ENCODE data around the gene ZNF385C. TPM values are rescaled to one million over a fixed set of nuclear protein-coding genes. Genes with fewer than 3 reads are reported as not detected.

ZNF385C gene
- total RNA-seq, 1 donor from 2014 or later, result 2.7 TPM

- no peak for TF ChIP-seq CTCF (IDR thresholded peaks at IDR 0.05; ENCODE audit: unreplicated experiment)
- no peak for DNase-seq (ENCODE audit: low spot score, unreplicated experiment)
- Mint-ChIP-seq H3K4me1 (ENCODE audit: low read depth) (peaks cover 9% of the 10 kb centered on the region), H3K27ac (no peak overlapping the region), H3K4me3 (ENCODE audit: low read depth) (no peak overlapping the region), H3K36me3 (ENCODE audit: insufficient read depth) (peaks cover 11% of the 10 kb centered on the region), H3K27me3 (no peaks in the 10 kb centered on the region), H3K9me3 (ENCODE audit: low read depth) (no peaks in the 10 kb centered on the region)
These were observed 29.1 kb upstream of the ZNF385C start for GRCh38 chr17:42127414-42127813.

- no peak overlapping the region for H3K27ac Mint-ChIP-seq
- H3K4me3 Mint-ChIP-seq (ENCODE audit: low read depth), result no peak overlapping the region
- H3K9me3 Mint-ChIP-seq (ENCODE audit: low read depth), result no peaks in the 10 kb centered on the region
- no peaks in the 10 kb centered on the region for H3K27me3 Mint-ChIP-seq
- TF ChIP-seq CTCF (IDR thresholded peaks at IDR 0.05; ENCODE audit: unreplicated experiment), result no peak
- peaks cover 13% of the 10 kb centered on the region for H3K4me1 Mint-ChIP-seq (ENCODE audit: low read depth)
- DNase-seq (ENCODE audit: low spot score, unreplicated experiment), result no peak
- peaks cover 11% of the 10 kb centered on the region for H3K36me3 Mint-ChIP-seq (ENCODE audit: insufficient read depth)
These were observed 28.6 kb upstream of the ZNF385C start for GRCh38 chr17:42126836-42127235.

DNA sequence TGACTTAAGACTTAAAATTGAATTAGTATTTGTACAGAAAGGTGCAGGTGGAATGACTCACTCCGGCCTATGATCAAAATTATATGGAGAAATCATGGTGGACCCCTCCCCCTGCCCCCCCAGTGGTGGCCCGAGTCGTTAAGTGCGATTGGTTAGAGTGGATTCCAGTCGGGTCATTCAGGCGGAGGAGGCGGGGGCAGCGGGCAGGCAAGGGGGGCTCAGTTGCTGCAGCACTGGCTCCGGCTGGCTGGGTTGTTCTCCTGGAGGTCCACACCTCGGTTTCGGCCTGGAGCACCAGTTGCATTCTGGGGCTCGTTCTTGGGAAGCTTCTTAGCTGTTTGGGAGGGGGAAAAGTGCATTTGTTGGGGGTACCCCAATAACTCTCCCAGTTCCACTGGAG lies 27.3 kb upstream of the ZNF385C start:
- Mint-ChIP-seq H3K9me3 (ENCODE audit: low read depth) (no peaks in the 10 kb centered on the region), H3K27me3 (no peaks in the 10 kb centered on the region), H3K4me3 (ENCODE audit: low read depth) (no peak overlapping the region), H3K27ac (no peak overlapping the region), H3K36me3 (ENCODE audit: insufficient read depth) (peaks cover 9% of the 10 kb centered on the region), H3K4me1 (ENCODE audit: low read depth) (peaks cover 11% of the 10 kb centered on the region)
- DNase-seq (ENCODE audit: low spot score, unreplicated experiment), result no peak
- TF ChIP-seq CTCF (IDR thresholded peaks at IDR 0.05; ENCODE audit: unreplicated experiment), result no peak

GRCh38 chr17:42124256-42124655 lies 26.0 kb upstream of the ZNF385C start:
- H3K36me3 Mint-ChIP-seq (ENCODE audit: insufficient read depth), result peaks cover 8% of the 10 kb centered on the region
- no peaks in the 10 kb centered on the region for H3K9me3 Mint-ChIP-seq (ENCODE audit: low read depth)
- H3K27me3 Mint-ChIP-seq, result no peaks in the 10 kb centered on the region
- no peak for DNase-seq (ENCODE audit: low spot score, unreplicated experiment)
- no peak overlapping the region for H3K27ac Mint-ChIP-seq
- no peak overlapping the region for H3K4me3 Mint-ChIP-seq (ENCODE audit: low read depth)
- peaks cover 10% of the 10 kb centered on the region for H3K4me1 Mint-ChIP-seq (ENCODE audit: low read depth)
- TF ChIP-seq CTCF (IDR thresholded peaks at IDR 0.05; ENCODE audit: unreplicated experiment), result no peak

GRCh38 chr17:42122371-42123303 lies 24.4 kb upstream of the ZNF385C start, which contains the start of gene HSPB9:
TSS of gene HSPB9 (plus strand) at chr17:42122804. CDS start at chr17:42122851, 47 bp downstream.
- TF ChIP-seq CTCF (IDR thresholded peaks at IDR 0.05; ENCODE audit: unreplicated experiment), result no peak
- Mint-ChIP-seq H3K4me1 (ENCODE audit: low read depth) (peaks cover 10% of the 10 kb centered on the region), H3K27me3 (no peaks in the 10 kb centered on the region), H3K4me3 (ENCODE audit: low read depth) (peak within 1 kb of the TSS; percentile 68), H3K9me3 (ENCODE audit: low read depth) (no peaks in the 10 kb centered on the region), H3K27ac (peak within 1 kb of the TSS; percentile 69), H3K36me3 (ENCODE audit: insufficient read depth) (peaks cover 4% of the 10 kb centered on the region)
- DNase-seq (ENCODE audit: low spot score, unreplicated experiment), result no peak
